ENCODE data around the gene OR2H1.

- no peak for TF ChIP-seq EZH2phosphoT487 (IDR thresholded peaks at IDR 0.05; ENCODE audit: insufficient read depth, low read depth)
- no peak for TF ChIP-seq EZH2 (IDR thresholded peaks at IDR 0.05; ENCODE audit: insufficient read depth, poor library complexity, severe bottlenecking)
Measured at GRCh38 chr6:29502597-29502996, 45.6 kb downstream of the OR2H1 start.
